Gastroesophageal sphincter (tissue), 4 donors: ENCODE results near the gene GFRA4. TPM values are rescaled to one million over a fixed set of nuclear protein-coding genes. Genes with fewer than 3 reads are reported as not detected.

Experiments used
- ATAC-seq: fragments of 150-250 bp; one replicate; pipeline ENCODE4 v1.9.1; 2016; ENCODE audit warnings: mild to moderate bottlenecking, moderate library complexity
- H3K27ac ChIP-seq, 4 donors: fragments of 200-600 bp; sonication (generic) in 3 of 4; 1 replicate in 3 of 4; 2 replicates in 1 of 4; pipeline ENCODE4 v1.5.1; 2016 to 2019
- H3K27me3 ChIP-seq: fragments of 200-600 bp; sonication (generic); one replicate; pipeline ENCODE4 v1.5.1; 2019
- H3K36me3 ChIP-seq, 2 donors: fragments of 200-600 bp; sonication (generic); one replicate each; pipeline ENCODE4 v1.5.1; 2019; ENCODE audit warnings: control low read depth in 1 of 2
- H3K4me1 ChIP-seq, 3 donors: fragments of 200-600 bp; sonication (generic); 1 replicate in 2 of 3; 2 replicates in 1 of 3; pipeline ENCODE4 v1.5.1; 2016 to 2019; ENCODE audit warnings: control low read depth in 2 of 3
- H3K4me3 ChIP-seq, 2 donors: fragments of 200-600 bp; sonication (generic); one replicate each; pipeline ENCODE4 v1.5.1; 2019; ENCODE audit warnings: mild to moderate bottlenecking in 1 of 2, moderate library complexity in 1 of 2
- H3K9me3 ChIP-seq, 3 donors: fragments of 200-600 bp; sonication (generic); one replicate each; pipeline ENCODE4 v1.5.1; 2017 to 2019; ENCODE audit warnings: control low read depth in 2 of 3
- CTCF ChIP-seq, 4 experiments: fragments of 200-600 bp in 2 of 4; fragments of 450-650 bp in 2 of 4; sonication (generic) in 1 of 4; IDR thresholded peaks; one replicate each; pipeline ENCODE4 v1.5.1; 2017 to 2019; ENCODE audit warnings: antibody characterized with exemption in 4 of 4, mild to moderate bottlenecking in 2 of 4, moderate library complexity in 2 of 4
- EP300 ChIP-seq: sonication (generic); formaldehyde crosslinking; IDR thresholded peaks from one replicate; pipeline ENCODE4 v1.6.1; 2017; ENCODE audit warnings: antibody characterized with exemption, mild to moderate bottlenecking
- POLR2A ChIP-seq, 2 donors: fragments of 450-650 bp; IDR thresholded peaks; one replicate each; pipeline ENCODE4 v1.6.1; 2017; ENCODE audit warnings: antibody characterized with exemption in 2 of 2, mild to moderate bottlenecking in 2 of 2, moderate library complexity in 1 of 2
- POLR2AphosphoS5 ChIP-seq: sonication (generic); formaldehyde crosslinking; IDR thresholded peaks from one replicate; pipeline ENCODE4 v1.6.1; 2017; ENCODE audit warnings: antibody characterized with exemption
- WGBS, 2 donors: methylation state at CpG; one replicate each; pipeline ENCODE4 v1.1.5; 2018; ENCODE audit warnings: low coverage in 1 of 2; 5-methylcytosine and 5-hydroxymethylcytosine counted together
- total RNA-seq, 4 donors: library from RNA; depleted of rRNA; stranded (reverse); fragments of >200 nt; gene quantifications; one replicate each; pipeline ENCODE4 v1.1.0, GENCODE V29; 2016

Gene GFRA4
- total RNA-seq, 4 donors from 2014 or later, result not detected

- Histone ChIP-seq H3K27ac (no peak overlapping the region), H3K36me3 (no peaks in the 10 kb centered on the region), H3K9me3 (no peaks in the 10 kb centered on the region), H3K27me3 (peaks cover 62% of the 10 kb centered on the region), H3K4me1 (peaks cover 0 to 12% (median 3%) of the 10 kb centered on the region in 3 donors), H3K4me3 (peak overlapping the region in 1 of 2 donors; percentile 41)
- WGBS, 2 donors, result no CpG with 5 or more reads among the region's 75 CpGs
- no peak for ATAC-seq
- TF ChIP-seq EP300 (no peak), POLR2AphosphoS5 (no peak), POLR2A (IDR thresholded peaks at IDR 0.05) (no peak), CTCF (IDR thresholded peaks at IDR 0.05) (no peak)
Observed at GRCh38 chr20:3660262-3661059, 2.7 kb downstream of the GFRA4 start.

- WGBS, 2 donors, result no CpG with 5 or more reads among the region's 12 CpGs
- peaks cover 62% of the 10 kb centered on the region for H3K27me3 ChIP-seq
Observed at GRCh38 chr20:3659492-3660261, 3.5 kb downstream of the GFRA4 start.

GRCh38 chr20:3658716-3659491, 4.3 kb downstream of the GFRA4 start:
- no peak for ATAC-seq
- 75 to 92% methylated on average over 2 of the region's 8 CpGs for WGBS, 2 donors
- no peak overlapping the region for H3K4me3 ChIP-seq
- H3K27me3 ChIP-seq, result peaks cover 62% of the 10 kb centered on the region
- peaks cover 0 to 12% (median 3%) of the 10 kb centered on the region in 3 donors for H3K4me1 ChIP-seq
- no peaks in the 10 kb centered on the region for H3K9me3 ChIP-seq
- no peak overlapping the region for H3K27ac ChIP-seq
- H3K36me3 ChIP-seq, result no peaks in the 10 kb centered on the region
- TF ChIP-seq POLR2AphosphoS5, result no peak
- no peak for TF ChIP-seq EP300
- no peak for TF ChIP-seq POLR2A (IDR thresholded peaks at IDR 0.05)
- no peak for TF ChIP-seq CTCF (IDR thresholded peaks at IDR 0.05)

More at GRCh38 chr20:3659492-3660261, 3.5 kb downstream of the GFRA4 start:
- Histone ChIP-seq H3K4me1 (peaks cover 0 to 12% (median 3%) of the 10 kb centered on the region in 3 donors), H3K9me3 (no peaks in the 10 kb centered on the region), H3K36me3 (no peaks in the 10 kb centered on the region), H3K4me3 (no peak overlapping the region), H3K27ac (no peak overlapping the region)
- ATAC-seq, result no peak
- TF ChIP-seq POLR2AphosphoS5 (no peak), POLR2A (IDR thresholded peaks at IDR 0.05) (no peak), EP300 (no peak), CTCF (IDR thresholded peaks at IDR 0.05) (no peak)

- no peak for ATAC-seq
- peaks cover 62% of the 10 kb centered on the region for H3K27me3 ChIP-seq
- 80% methylated on average over 1 of the region's 7 CpGs; no CpG with 5 or more reads in 1 of the 2 donors for WGBS, 2 donors
- H3K27ac ChIP-seq, result no peak overlapping the region
- no peaks in the 10 kb centered on the region for H3K36me3 ChIP-seq
- no peak overlapping the region for H3K4me3 ChIP-seq
- peaks cover 0 to 5% (median 0%) of the 10 kb centered on the region in 3 donors for H3K9me3 ChIP-seq
- TF ChIP-seq POLR2AphosphoS5, result no peak
- TF ChIP-seq CTCF (IDR thresholded peaks at IDR 0.05), result no peak
- TF ChIP-seq POLR2A (IDR thresholded peaks at IDR 0.05), result no peak
- TF ChIP-seq EP300, result no peak
- peaks cover 0 to 12% (median 3%) of the 10 kb centered on the region in 3 donors for H3K4me1 ChIP-seq
Observed at GRCh38 chr20:3658019-3658715, 5.0 kb downstream of the GFRA4 start.
